ENCODE data around the gene SFT2D1. TPM values are rescaled to one million over a fixed set of nuclear protein-coding genes. Genes with fewer than 3 reads are reported as not detected.
A peak's percentile ranks its signal among the peaks of the same experiment; 100 is the strongest.
"Not testable (repeated sequence)": the region's sequence is repeated elsewhere in the genome, so short reads cannot be mapped to it uniquely, and the experiment has no call there.

The SFT2D1 gene
- total RNA-seq = 10 to 100 TPM; 28.6 to 29.2 TPM
- long read RNA-seq, donor 1, transcript SFT2D1-201 (8 exons, 1,079 nt) = major isoform, 13 of 15 reads
- long read RNA-seq, donor 1, partial matches to known transcripts = 1 of 15 reads
- long read RNA-seq, donor 1, other reads (novel, unspliced or antisense) = 1 of 15 reads
- long read RNA-seq, donor 2, transcript SFT2D1-201 (8 exons, 1,079 nt) = major isoform, 55 of 63 reads
- long read RNA-seq, donor 2, partial matches to known transcripts = 0 of 63 reads
- long read RNA-seq, donor 2, other reads (novel, unspliced or antisense) = 8 of 63 reads

GRCh38 chr6:166342349-166343149 is at the start of gene SFT2D1:
Gene SFT2D1, minus strand, starts transcription at chr6:166342545. Its CDS starts 64 bp downstream, at chr6:166342481.
- intact Hi-C loops (cut with DNase I) = no loop called here
- peak; percentile 98 for DNase-seq (ENCODE audit: low spot score)

GRCh38 chr6:166389119-166389518 is 46.8 kb upstream of the SFT2D1 start:
- intact Hi-C loops (cut with DNase I) = no loop called here

DNA sequence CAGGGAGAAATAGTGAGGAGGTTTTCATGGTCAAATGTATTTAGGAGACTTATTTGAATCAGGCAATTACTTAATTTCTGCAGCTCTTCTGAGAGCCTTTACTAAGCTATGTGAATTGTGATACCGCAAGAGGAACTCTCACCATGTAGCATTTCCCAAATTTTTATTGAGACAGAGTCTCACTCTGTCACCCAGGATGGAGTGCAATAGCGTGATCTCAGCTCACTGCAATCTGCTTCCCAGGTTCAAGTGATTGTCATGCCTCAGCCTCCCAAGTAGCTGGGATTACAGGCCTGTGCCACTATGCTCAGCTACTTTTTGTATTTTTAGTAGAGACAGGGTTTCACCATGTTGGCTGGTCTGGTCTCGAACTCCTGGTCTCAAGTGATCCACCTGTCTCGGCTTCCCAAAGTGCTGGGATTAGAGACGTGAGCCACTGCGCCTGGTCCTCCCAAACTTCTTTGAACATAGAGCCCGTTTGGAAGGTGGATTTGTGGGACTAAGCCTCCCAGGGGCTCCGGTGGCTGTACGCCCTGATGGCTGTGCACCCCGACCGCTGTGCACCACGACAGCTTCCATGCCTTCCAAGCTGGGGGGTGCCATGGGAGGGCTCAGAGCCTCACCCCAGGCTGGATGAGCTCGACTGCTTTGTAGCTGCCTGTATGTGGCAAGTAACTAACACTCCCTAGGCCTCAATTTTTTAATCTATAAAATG is 46.1 kb upstream of the SFT2D1 start:
- intact Hi-C loops (cut with DNase I) = no loop called here
- no peak for DNase-seq (ENCODE audit: low spot score)

More at GRCh38 chr6:166389119-166389518, 46.8 kb upstream of the SFT2D1 start:
- no peak for DNase-seq (ENCODE audit: low spot score)

- DNase-seq (ENCODE audit: low spot score) = no peak
- intact Hi-C loops (cut with DNase I) = loop anchor here in 1 of 2 donors (2.0 kb wide), 1 partner anchor 569 kb away; the partner anchor contains the start of gene RNASET2
These were observed 45.4 kb upstream of the SFT2D1 start for GRCh38 chr6:166387642-166388289.

DNA sequence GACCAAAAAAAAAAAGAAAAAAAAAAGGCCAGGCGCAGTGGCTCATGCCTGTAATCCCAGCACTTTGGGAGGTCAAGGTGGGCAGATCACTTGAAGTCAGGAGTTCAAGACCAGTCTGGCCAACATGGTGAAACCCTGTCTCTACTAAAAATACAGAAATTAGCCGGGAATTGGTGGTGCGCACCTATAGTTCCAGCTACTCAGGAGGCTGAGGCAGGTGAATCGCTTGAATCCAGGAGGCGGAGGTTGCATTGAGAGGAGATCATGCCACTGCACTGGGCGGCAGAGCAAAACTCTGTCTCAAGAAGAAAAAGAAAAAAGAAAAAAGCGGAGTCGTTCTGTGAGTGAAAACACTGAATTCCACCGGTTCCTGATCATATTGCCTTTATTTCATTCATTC is 44.8 kb upstream of the SFT2D1 start:
- DNase-seq (ENCODE audit: low spot score) = not testable (repeated sequence)

GRCh38 chr6:166386111-166386510 is 43.8 kb upstream of the SFT2D1 start:
- no peak for DNase-seq (ENCODE audit: low spot score)
- intact Hi-C loops (cut with DNase I) = loop anchor here in 1 of 2 donors (2.0 kb wide), 1 partner anchor 571 kb away; the partner anchor contains the start of gene RNASET2

More for the DNA sequence above, 44.8 kb upstream of the SFT2D1 start:
- intact Hi-C loops (cut with DNase I) = loop anchor here in 1 of 2 donors (2.0 kb wide), 1 partner anchor 570 kb away; the partner anchor contains the start of gene RNASET2

- intact Hi-C loops (cut with DNase I); DNase-seq (ENCODE audit: low spot score): not testable (repeated sequence)
These were observed 41.5 kb upstream of the SFT2D1 start for GRCh38 chr6:166383802-166384363.

- intact Hi-C loops (cut with DNase I) = no loop called here
These were observed 40.8 kb upstream of the SFT2D1 start, which contains the start of gene MPC1 for GRCh38 chr6:166382933-166383801. Gene MPC1, minus strand, starts transcription at chr6:166382940. Its CDS starts 64 bp downstream, at chr6:166382876.

DNA sequence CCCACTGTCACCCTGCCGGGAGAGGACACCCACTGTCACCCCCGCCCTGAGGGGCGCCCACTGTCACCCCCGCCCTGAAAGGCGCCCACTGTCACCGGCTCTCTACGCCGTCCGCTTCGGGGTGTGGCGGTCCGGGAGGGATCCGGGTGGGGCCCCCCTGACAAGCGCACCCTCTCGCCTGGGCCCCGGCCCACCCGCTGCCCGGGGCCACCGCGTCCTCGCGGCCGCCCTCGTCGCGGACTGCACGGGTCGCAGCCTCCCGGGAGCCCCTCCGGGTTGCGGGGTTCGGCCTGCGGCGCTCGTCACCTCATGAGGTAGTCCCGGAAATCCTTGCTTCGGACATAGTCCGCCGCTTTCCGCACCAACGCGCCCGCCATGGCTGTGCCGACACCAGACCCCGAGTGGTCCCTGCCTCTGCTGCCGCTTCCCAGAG is 40.2 kb upstream of the SFT2D1 start:
- no peak for DNase-seq (ENCODE audit: low spot score)
- intact Hi-C loops (cut with DNase I) = no loop called here

More at GRCh38 chr6:166382933-166383801, 40.8 kb upstream of the SFT2D1 start, which contains the start of gene MPC1:
- DNase-seq (ENCODE audit: low spot score) = peak; percentile 99

DNA sequence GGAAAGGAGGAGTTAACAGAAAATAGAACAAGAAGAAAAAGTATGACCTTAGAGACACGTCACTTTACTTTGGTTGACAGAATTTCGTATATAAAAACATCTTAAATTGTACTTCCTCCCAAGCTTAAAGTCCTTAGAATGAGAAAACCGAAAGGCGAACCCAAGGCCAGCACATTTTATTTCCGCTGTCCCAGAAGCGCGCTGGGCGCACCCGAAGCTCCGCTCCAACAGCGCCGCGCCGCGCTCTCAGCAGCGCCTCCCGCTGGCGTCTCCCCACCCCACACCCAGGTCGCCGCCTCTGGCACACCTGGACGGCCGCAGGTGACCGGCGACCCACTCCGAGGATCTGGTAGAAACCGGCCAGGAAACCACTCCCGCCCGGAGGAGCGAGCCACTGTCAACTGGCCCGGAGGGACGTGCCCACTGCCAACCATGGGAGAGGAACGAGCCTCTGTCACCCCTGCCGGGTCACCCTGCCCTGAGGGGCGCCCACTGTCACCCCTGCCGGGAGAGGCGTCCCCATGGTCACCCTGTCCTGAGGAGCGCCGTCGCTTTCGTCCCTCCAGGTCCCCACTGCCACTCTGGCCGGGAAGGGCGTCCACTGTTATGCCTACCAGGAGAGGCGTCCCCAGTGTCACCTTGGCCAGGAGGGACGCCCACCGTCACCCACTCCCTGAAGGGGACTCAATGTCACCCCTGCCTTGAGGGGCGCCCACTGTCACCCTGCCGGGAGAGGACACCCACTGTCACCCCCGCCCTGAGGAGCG is 39.6 kb upstream of the SFT2D1 start:
- DNase-seq (ENCODE audit: low spot score) = peak; percentile 91
- intact Hi-C loops (cut with DNase I) = no loop called here

GRCh38 chr6:166381381-166381732 is 39.0 kb upstream of the SFT2D1 start:
- no peak for DNase-seq (ENCODE audit: low spot score)
- intact Hi-C loops (cut with DNase I) = no loop called here

GRCh38 chr6:166379800-166380199 is 37.5 kb upstream of the SFT2D1 start:
- intact Hi-C loops (cut with DNase I) = no loop called here
- DNase-seq (ENCODE audit: low spot score) = no peak

- intact Hi-C loops (cut with DNase I) = no loop called here
- DNase-seq (ENCODE audit: low spot score) = no peak
These were observed 36.8 kb upstream of the SFT2D1 start for GRCh38 chr6:166379103-166379586.

DNA sequence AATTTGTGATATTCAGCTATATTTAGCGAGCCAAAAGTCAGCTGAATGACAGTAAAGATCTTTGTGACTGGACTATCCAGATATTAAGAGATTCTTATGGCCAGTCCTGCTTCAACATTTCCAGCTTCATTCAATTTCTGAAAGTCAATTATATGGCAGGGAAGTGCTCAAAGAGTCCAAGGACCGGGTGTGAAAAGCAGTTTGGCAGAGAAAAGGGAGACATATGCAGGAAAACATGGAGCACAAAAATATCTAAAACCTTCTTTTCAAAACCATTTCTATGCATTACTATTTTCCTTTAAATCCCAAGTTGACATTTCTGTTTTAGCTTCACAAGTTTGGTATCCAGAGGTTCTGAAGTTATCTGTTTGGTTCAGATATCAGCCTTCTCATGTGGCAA is 35.4 kb upstream of the SFT2D1 start:
- intact Hi-C loops (cut with DNase I) = no loop called here
- no peak for DNase-seq (ENCODE audit: low spot score)

GRCh38 chr6:166375013-166375412 is 32.7 kb upstream of the SFT2D1 start:
- DNase-seq (ENCODE audit: low spot score) = no peak
- intact Hi-C loops (cut with DNase I) = no loop called here

- no peak for DNase-seq (ENCODE audit: low spot score)
- intact Hi-C loops (cut with DNase I) = no loop called here
These were observed 28.1 kb upstream of the SFT2D1 start for GRCh38 chr6:166370489-166370888.

GRCh38 chr6:166369782-166370181 is 27.4 kb upstream of the SFT2D1 start:
- intact Hi-C loops (cut with DNase I) = no loop called here
- DNase-seq (ENCODE audit: low spot score) = no peak
